MM.1S (cell line): ENCODE data around the gene FRMD3.

ENCODE experiments used
- DNase-seq: peaks from one replicate; pipeline ENCODE4 v3.0.0-alpha.2; 2015
- H2AFZ ChIP-seq: fragments of 300-600 bp; sonication (generic); 2 replicates; pipeline ENCODE4 v1.6.0; 2016; ENCODE audit warnings: antibody characterized with exemption, low read length
- H3F3A ChIP-seq: fragments of 300-600 bp; sonication (generic); 2 replicates; pipeline ENCODE4 v1.6.1; 2016; ENCODE audit warnings: mild to moderate bottlenecking, antibody characterized with exemption, low read length, moderate library complexity, mixed read lengths; ENCODE audit not compliant: insufficient read depth
- H3K27ac ChIP-seq: fragments of 300-600 bp; sonication (generic); 2 replicates; pipeline ENCODE4 v1.5.1; 2016; ENCODE audit warnings: mild to moderate bottlenecking, low read length
- H3K27me3 ChIP-seq: fragments of 300-600 bp; sonication (generic); replicated peaks from 2 replicates; pipeline ENCODE4 v1.6.0; 2016; ENCODE audit warnings: low read length; ENCODE audit not compliant: insufficient read depth
- H3K36me3 ChIP-seq: fragments of 300-600 bp; sonication (generic); replicated peaks from 2 replicates; pipeline ENCODE4 v1.6.1; 2016; ENCODE audit warnings: mild to moderate bottlenecking, low read length, mixed read lengths; ENCODE audit not compliant: insufficient read depth
- H3K4me1 ChIP-seq: fragments of 300-600 bp; sonication (generic); 2 replicates; pipeline ENCODE4 v1.6.1; 2016; ENCODE audit warnings: low read length, mixed read lengths
- H3K4me2 ChIP-seq: fragments of 300-600 bp; sonication (generic); 2 replicates; pipeline ENCODE4 v1.6.0; 2016; ENCODE audit warnings: low read depth, low read length
- H3K4me3 ChIP-seq: fragments of 300-600 bp; sonication (generic); 2 replicates; pipeline ENCODE4 v1.5.1; 2016; ENCODE audit warnings: low read length, mixed read lengths
- H3K79me2 ChIP-seq: fragments of 300-600 bp; sonication (generic); 2 replicates; pipeline ENCODE4 v1.6.1; 2016; ENCODE audit warnings: mixed run types, low read length, mixed read lengths
- H3K9ac ChIP-seq: fragments of 300-600 bp; sonication (generic); 2 replicates; pipeline ENCODE4 v1.6.1; 2016; ENCODE audit warnings: low read length, mixed read lengths
- H3K9me2 ChIP-seq: fragments of 300-600 bp; sonication (generic); replicated peaks from 2 replicates; pipeline ENCODE4 v1.6.1; 2016; ENCODE audit warnings: mild to moderate bottlenecking, low read length, mixed read lengths; ENCODE audit not compliant: insufficient read depth
- H3K9me3 ChIP-seq: fragments of 300-600 bp; sonication (generic); replicated peaks from 2 replicates; pipeline ENCODE4 v1.6.1; 2016; ENCODE audit warnings: mild to moderate bottlenecking, low read length, mixed read lengths; ENCODE audit not compliant: insufficient read depth
- H4K20me1 ChIP-seq: fragments of 300-600 bp; sonication (generic); 2 replicates; pipeline ENCODE4 v1.6.1; 2016; ENCODE audit warnings: mild to moderate bottlenecking, low read length, moderate library complexity, mixed read lengths; ENCODE audit not compliant: insufficient read depth
- CTCF ChIP-seq: fragments of 300-600 bp; sonication (generic); IDR thresholded peaks from 2 replicates; pipeline ENCODE4 v1.5.1; 2016; ENCODE audit warnings: antibody characterized with exemption, low read length, mixed read lengths
- EZH2 ChIP-seq: fragments of 300-600 bp; sonication (generic); optimal IDR thresholded peaks from 2 replicates; pipeline ENCODE3; 2017; ENCODE audit warnings: low read depth, mild to moderate bottlenecking, antibody characterized with exemption, low read length, mixed read lengths
- EZH2phosphoT487 ChIP-seq: fragments of 300-600 bp; sonication (generic); IDR thresholded peaks from 2 replicates; pipeline ENCODE4 v1.6.1; 2018; ENCODE audit warnings: antibody characterized with exemption, low read length

FRMD3 gene

GRCh38 chr9:83447351-83447750, 90.8 kb downstream of the FRMD3 start:
- no peaks in the 10 kb centered on the region for H3K79me2 ChIP-seq
- no peak overlapping the region for H3K4me2 ChIP-seq
- no peak overlapping the region for H2AFZ ChIP-seq
- H3K27ac ChIP-seq: no peak overlapping the region
- H3K27me3 ChIP-seq: no peaks in the 10 kb centered on the region
- H3K36me3 ChIP-seq: no peaks in the 10 kb centered on the region
- H3F3A ChIP-seq: no peaks in the 10 kb centered on the region
- no peak overlapping the region for H3K4me3 ChIP-seq
- no peaks in the 10 kb centered on the region for H3K4me1 ChIP-seq
- no peaks in the 10 kb centered on the region for H3K9me3 ChIP-seq
- H4K20me1 ChIP-seq: no peaks in the 10 kb centered on the region
- TF ChIP-seq EZH2: no peak
- TF ChIP-seq EZH2phosphoT487: no peak
- TF ChIP-seq CTCF: no peak
- DNase-seq: no peak
- H3K9me2 ChIP-seq: no peaks in the 10 kb centered on the region
- H3K9ac ChIP-seq: no peak overlapping the region

- no peak overlapping the region for H3K27ac ChIP-seq
- H3K9ac ChIP-seq: no peak overlapping the region
- H3K27me3 ChIP-seq: no peaks in the 10 kb centered on the region
- TF ChIP-seq EZH2phosphoT487: no peak
- TF ChIP-seq CTCF: no peak
- no peak for TF ChIP-seq EZH2
- no peak overlapping the region for H3K4me2 ChIP-seq
- H3K36me3 ChIP-seq: no peaks in the 10 kb centered on the region
- no peaks in the 10 kb centered on the region for H3K9me2 ChIP-seq
- H4K20me1 ChIP-seq: no peaks in the 10 kb centered on the region
- H2AFZ ChIP-seq: no peak overlapping the region
- no peaks in the 10 kb centered on the region for H3K9me3 ChIP-seq
- no peak overlapping the region for H3K4me3 ChIP-seq
- H3K4me1 ChIP-seq: no peaks in the 10 kb centered on the region
- H3K79me2 ChIP-seq: no peaks in the 10 kb centered on the region
- no peaks in the 10 kb centered on the region for H3F3A ChIP-seq
- DNase-seq: no peak
Observed at GRCh38 chr9:83445703-83446265, 92.4 kb downstream of the FRMD3 start.

- no peak for DNase-seq
- Histone ChIP-seq H2AFZ (no peak overlapping the region), H3K9ac (no peak overlapping the region), H3K4me2 (no peak overlapping the region), H3K79me2 (no peaks in the 10 kb centered on the region), H3K4me1 (no peaks in the 10 kb centered on the region), H3F3A (no peaks in the 10 kb centered on the region), H3K27ac (no peak overlapping the region), H3K9me3 (no peaks in the 10 kb centered on the region), H3K9me2 (no peaks in the 10 kb centered on the region), H3K36me3 (no peaks in the 10 kb centered on the region), H3K4me3 (no peak overlapping the region), H3K27me3 (no peaks in the 10 kb centered on the region), H4K20me1 (no peaks in the 10 kb centered on the region)
- TF ChIP-seq EZH2 (no peak), EZH2phosphoT487 (no peak), CTCF (no peak)
Observed at GRCh38 chr9:83444110-83444509, 94.1 kb downstream of the FRMD3 start.

- Histone ChIP-seq H3K36me3 (no peaks in the 10 kb centered on the region), H4K20me1 (no peaks in the 10 kb centered on the region), H2AFZ (no peak overlapping the region), H3K27me3 (no peaks in the 10 kb centered on the region), H3K4me2 (no peak overlapping the region), H3K4me3 (no peak overlapping the region), H3K9ac (no peak overlapping the region), H3K4me1 (no peaks in the 10 kb centered on the region), H3K9me2 (no peaks in the 10 kb centered on the region), H3K79me2 (no peaks in the 10 kb centered on the region), H3F3A (no peaks in the 10 kb centered on the region), H3K27ac (no peak overlapping the region), H3K9me3 (no peaks in the 10 kb centered on the region)
- DNase-seq: no peak
- no peak for TF ChIP-seq EZH2phosphoT487
- no peak for TF ChIP-seq CTCF
- no peak for TF ChIP-seq EZH2
Observed at GRCh38 chr9:83441390-83441789, 96.8 kb downstream of the FRMD3 start.
